ENCODE data around the gene MYH11.

DNA sequence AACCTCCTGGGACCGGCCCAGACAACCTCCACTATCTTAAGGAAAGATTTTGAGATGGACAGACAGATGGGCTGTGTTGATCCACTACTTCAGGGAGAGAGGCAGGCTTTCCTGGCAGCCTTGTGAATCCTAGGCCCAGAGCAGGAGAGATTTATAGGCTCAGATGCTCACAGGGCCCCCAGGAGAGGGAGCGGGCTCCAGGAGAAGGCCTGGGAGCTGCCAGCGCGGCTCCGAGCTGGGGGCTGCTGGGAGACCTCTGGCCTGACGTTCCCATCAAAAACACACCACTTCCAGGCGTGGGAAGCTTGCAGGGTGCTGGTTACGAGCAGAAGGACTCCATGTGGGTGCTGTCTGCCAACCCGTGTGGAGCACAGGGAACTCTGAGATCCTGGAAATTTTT lies 53.2 kb downstream of the MYH11 start:
- TF ChIP-seq YY1 (IDR thresholded peaks at IDR 0.05; ENCODE audit: insufficient read depth, insufficient read length): no peak
- TF ChIP-seq ZNF274 (IDR thresholded peaks at IDR 0.05; ENCODE audit: low read depth, low read length): no peak
